Renal cortical epithelial cell (primary cell): ENCODE measurements around the gene CDK14. TPM values are rescaled to one million over a fixed set of nuclear protein-coding genes. Genes with fewer than 3 reads are reported as not detected.

Experiments
- DNase-seq: peaks from one replicate; pipeline ENCODE4 v3.0.0-alpha.2; 2011; ENCODE audit warnings: low read depth
- total RNA-seq: library from RNA; depleted of rRNA; stranded (reverse); fragments of >200 nt; gene quantifications from 2 replicates; pipeline ENCODE4 v1.2.3, GENCODE V29; 2014

CDK14 gene
- total RNA-seq, 1 donor from 2014 or later: 30.2 TPM

DNA sequence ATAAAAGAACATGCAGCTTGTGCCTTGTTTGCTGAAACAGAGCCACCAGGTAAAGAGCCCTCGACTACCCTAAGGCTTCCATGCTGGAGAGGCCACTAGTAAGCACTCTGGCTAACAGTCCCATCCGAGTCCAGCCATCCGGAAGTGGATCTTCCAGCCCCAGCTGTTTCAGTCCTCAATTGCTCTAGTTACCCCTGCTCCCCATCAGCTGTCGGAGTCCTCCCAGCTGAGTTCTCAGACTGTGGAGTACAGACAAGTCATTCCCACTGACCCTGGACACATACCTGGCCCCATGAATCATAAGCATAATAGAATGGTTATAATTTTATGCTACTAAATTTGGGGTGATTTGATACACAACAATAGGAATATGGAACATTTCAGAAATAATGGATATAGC, 654.6 kb downstream of the CDK14 start:
- DNase-seq: no peak

DNA sequence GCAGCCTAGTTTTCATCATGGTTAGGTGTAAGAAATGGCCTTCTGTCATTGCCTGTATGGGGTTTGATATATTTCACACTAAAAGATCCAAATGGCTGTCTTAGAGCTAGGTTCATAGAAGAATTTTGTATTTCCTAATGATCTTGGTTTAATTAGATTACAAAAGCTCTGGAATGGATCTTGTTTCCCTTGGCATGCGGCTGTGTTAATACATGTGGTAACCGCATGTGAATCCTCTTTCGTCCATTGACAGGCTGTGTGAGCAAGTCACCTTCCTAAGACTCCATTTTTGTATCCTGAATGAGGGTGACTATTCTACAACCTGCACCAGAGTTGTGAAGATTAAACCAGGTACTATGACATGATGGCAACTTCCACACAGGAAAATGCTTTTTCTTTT, 655.8 kb downstream of the CDK14 start:
- no peak for DNase-seq

Other genes starting within 250 kb of the CDK14 start
- 21.4 and 22.7 TPM in 2 replicates for gene GTPBP10, start 249.6 kb upstream of the CDK14 start, total RNA-seq
- gene CLDN12, start 192.9 kb upstream of the CDK14 start, total RNA-seq: 62.1 and 95.2 TPM in 2 replicates
- gene PTTG1IP2, start 126.7 kb upstream of the CDK14 start, total RNA-seq: not detected in 2 replicates